ENCODE measurements around the gene ITPR1.

DNA sequence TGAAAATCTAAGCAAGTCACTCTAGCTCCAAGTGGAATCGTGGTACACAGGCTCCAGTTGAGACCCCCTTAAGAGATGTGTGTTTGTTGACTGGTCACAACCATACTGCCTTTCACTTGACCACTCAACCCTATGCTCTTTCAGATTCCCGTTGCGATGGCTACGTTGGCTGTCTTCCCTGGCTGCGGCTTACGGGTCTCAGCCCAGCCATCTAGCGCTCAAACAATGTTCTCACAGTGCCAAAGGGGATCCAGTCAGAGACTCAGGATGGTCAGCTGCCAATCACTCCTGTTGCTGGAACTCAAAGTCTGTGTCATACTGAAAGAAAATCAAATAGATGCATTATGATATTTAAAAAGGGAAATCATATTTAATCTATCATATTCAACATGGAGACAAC is 237.6 kb downstream of the ITPR1 start:
- TF ChIP-seq, protein P1, sequence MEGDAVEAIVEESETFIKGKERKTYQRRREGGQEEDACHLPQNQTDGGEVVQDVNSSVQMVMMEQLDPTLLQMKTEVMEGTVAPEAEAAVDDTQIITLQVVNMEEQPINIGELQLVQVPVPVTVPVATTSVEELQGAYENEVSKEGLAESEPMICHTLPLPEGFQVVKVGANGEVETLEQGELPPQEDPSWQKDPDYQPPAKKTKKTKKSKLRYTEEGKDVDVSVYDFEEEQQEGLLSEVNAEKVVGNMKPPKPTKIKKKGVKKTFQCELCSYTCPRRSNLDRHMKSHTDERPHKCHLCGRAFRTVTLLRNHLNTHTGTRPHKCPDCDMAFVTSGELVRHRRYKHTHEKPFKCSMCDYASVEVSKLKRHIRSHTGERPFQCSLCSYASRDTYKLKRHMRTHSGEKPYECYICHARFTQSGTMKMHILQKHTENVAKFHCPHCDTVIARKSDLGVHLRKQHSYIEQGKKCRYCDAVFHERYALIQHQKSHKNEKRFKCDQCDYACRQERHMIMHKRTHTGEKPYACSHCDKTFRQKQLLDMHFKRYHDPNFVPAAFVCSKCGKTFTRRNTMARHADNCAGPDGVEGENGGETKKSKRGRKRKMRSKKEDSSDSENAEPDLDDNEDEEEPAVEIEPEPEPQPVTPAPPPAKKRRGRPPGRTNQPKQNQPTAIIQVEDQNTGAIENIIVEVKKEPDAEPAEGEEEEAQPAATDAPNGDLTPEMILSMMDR (conservative IDR thresholded peaks at IDR 0.05; ENCODE audit: low read length), result no peak
- TF ChIP-seq EZH2phosphoT487 (IDR thresholded peaks at IDR 0.05; ENCODE audit: borderline replicate concordance, low read depth, low read length), result no peak
